HG02970 (cell line): Measurements from ENCODE around the gene NAV2.

ENCODE experiments used
- ATAC-seq: cut with Tn5 transposase; IDR thresholded peaks from one replicate; pipeline ENCODE4 v1.9.1; 2021; ENCODE audit warnings: mild to moderate bottlenecking, moderate library complexity, moderate number of reproducible peaks; ENCODE audit not compliant: unreplicated experiment, low FRiP score

The NAV2 gene

GRCh38 chr11:19739872-19740271 lies 27.2 kb downstream of the NAV2 start:
- ATAC-seq: no peak

DNA sequence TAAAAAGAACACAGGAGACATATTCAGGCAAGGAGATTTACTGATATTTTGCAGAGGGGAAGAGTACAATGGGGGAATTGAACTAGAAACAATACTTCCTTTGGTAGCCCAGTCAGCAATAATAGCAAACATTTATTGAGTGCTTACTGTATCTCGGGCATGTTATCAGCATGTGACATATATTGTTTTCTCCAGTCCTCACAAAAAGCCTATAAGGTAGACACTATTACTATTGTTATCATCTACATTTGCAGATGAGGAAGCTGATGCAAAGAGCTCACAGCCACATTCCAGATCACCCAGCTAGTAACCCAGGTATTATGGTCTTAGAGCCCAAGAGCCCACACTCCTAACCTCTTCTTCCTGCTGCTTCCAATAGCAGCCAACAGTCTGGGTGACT lies 27.9 kb downstream of the NAV2 start:
- no peak for ATAC-seq

GRCh38 chr11:19742588-19743292 lies 30.1 kb downstream of the NAV2 start:
- peak; percentile 55 for ATAC-seq

GRCh38 chr11:19743622-19744021 lies 31.0 kb downstream of the NAV2 start:
- no peak for ATAC-seq

DNA sequence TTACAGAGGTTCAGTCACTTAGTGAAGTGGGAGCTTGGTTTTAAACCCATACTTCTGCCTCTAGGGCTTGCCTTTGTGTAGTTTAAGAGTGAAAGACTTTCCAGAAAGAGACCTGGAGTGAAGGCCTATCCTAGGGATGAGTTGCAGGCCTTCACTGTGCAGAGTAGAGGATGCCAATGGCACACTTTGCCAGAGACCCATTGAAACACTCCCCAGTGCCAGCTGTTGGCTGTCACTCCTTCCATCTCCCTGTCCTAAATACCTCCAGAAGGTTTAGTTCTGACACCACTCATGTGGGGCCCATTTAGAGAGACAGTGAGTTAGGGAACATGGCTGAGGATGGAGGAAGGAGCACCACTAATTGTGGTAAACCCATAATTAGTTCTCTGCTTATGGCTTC lies 31.5 kb downstream of the NAV2 start:
- ATAC-seq: no peak

DNA sequence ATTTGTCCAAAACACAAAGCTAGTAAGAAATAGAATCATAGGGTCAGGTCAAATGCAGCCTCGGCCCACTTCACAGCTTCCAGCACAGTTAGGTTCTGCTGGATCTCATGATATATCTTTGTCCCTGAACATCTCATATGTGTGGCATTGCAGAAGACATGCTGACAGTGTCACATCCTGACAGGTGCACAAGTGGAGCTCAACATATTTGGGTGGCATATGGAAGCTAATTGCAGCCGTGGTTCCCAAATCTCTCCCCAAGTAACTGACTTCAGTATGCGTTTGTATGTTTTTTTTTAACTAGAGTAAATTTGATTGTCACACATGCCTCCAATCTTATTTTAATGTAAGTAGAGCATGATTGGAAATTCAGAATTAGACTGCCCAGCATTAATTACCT lies 33.4 kb downstream of the NAV2 start:
- no peak for ATAC-seq

DNA sequence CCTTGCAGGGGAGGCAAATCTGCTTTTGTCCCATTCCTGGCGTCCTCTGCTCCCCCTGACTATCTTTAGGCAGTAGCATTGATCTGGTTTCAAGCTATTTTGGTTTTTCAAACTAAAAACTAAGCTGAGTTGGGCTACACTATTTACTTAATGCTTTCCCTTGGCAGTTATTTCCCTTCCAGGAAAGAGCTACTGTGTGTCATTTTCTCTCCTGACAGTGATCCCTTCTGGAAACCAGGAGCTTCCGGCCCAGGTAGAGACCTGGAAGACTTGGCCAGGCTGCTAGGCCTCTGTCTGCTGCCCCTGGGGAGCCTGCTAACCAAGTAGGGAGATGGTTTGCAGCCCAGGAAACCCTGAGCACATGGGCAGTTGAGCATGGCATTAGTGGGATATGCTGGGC lies 35.0 kb downstream of the NAV2 start:
- no peak for ATAC-seq

DNA sequence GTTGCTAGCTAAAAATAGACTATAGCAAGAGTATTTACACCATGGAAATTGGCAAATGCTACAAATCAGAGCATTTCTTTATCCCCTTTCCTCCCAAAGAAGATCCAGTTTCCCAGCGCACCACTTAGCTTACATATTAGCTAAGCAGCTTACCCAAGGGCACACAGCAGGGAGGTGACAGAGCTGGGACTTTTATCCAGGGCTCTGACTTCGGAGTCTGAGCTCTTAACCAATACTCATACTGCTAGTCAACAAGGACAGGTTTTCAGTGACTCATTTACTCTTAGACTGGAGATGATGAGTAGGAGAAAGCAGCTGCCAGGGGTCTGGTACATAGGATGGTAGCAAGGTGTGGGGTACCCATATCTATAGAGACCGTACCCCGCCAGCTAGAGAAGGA lies 38.4 kb downstream of the NAV2 start:
- no peak for ATAC-seq

- no peak for ATAC-seq
These were observed 40.9 kb downstream of the NAV2 start for GRCh38 chr11:19753451-19754106.

GRCh38 chr11:19756675-19757475 lies 44.2 kb downstream of the NAV2 start:
- no peak for ATAC-seq

DNA sequence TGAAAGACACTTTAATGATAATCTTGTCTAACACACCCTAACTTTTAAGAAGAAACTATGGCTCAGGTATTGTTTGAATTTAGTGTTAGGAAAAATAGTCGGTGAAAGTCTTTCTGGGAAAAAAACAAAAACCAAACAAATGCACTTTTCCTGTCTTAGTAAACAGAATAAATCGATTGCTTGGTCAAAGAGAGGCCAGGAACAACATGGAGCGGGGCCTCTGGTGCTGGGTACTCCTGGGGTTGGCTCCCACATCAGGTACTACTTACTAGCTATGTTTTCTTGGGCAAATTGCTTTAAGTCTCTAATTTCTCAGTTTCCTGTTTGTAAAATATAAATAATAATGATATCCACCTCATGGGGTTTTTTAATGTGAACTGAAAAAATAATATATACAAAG lies 46.8 kb downstream of the NAV2 start:
- no peak for ATAC-seq

GRCh38 chr11:19762266-19762665 lies 49.6 kb downstream of the NAV2 start:
- ATAC-seq: no peak

- ATAC-seq: no peak
These were observed 50.7 kb downstream of the NAV2 start for GRCh38 chr11:19763330-19763729.

- ATAC-seq: no peak
These were observed 53.6 kb downstream of the NAV2 start for GRCh38 chr11:19766206-19766605.

DNA sequence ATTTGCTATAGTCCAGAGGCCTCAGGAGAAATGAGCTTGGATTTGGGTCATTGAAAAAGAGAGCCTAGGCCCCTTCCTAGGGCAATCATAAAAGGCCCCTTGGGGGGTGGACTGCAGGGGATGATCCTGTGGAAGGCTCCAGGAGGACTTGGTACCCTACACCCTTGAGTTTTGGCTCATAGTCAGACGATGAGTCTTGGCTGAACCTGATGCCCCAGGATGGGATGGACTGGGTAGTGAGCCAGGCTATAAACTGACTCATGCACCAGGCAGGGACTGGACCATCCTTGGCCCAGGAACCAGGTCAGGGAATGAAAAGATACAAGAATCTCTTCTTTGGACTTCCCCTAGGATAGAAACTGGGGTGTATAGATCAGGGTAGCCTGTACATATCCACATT lies 54.2 kb downstream of the NAV2 start:
- no peak for ATAC-seq

DNA sequence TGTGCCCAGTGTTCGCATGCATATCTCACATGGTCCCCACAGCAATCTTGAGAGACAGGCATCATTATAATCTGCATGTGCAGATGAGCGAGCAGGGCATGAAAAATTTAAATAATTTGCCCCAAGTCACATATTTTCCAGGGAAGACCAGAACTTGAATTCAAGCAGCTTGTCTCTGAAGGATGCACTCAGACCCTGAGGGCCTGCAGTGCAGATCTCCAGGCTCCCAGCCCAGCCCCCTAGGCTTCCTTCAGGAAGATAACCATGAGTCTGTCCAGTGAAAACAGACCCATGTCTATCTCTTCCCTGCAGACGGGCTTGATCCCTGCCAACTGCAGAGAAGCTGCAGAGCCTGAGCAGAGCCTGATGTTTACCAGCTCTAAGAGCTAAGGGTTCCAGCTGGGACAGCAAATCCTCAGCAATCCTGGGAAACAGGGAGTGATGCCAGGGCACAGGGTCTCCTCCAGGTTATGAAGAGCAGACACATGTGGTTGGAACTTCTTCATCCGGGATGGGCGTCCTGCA lies 55.1 kb downstream of the NAV2 start:
- ATAC-seq: no peak

- ATAC-seq: no peak
These were observed 55.6 kb downstream of the NAV2 start for GRCh38 chr11:19768197-19768596.

GRCh38 chr11:19768815-19769214 lies 56.2 kb downstream of the NAV2 start:
- ATAC-seq: no peak

DNA sequence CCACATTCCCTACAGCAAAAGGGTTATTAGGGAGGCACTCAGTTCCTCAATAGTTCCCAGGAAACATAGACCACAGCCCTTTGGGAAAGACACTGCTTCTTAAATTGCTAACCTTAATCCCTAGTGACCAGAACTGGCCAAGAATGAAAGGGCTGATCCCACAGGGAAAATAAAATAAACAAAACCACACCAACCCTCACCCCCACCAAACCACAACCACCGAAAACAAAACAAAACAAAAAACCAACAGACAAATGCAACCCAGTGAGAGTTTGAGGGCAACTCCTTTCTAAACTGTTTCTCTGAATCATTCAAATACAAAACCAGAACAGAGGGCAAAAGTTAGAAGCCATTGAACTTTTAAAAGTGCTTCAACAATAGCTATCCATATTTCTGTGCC lies 57.2 kb downstream of the NAV2 start:
- no peak for ATAC-seq

DNA sequence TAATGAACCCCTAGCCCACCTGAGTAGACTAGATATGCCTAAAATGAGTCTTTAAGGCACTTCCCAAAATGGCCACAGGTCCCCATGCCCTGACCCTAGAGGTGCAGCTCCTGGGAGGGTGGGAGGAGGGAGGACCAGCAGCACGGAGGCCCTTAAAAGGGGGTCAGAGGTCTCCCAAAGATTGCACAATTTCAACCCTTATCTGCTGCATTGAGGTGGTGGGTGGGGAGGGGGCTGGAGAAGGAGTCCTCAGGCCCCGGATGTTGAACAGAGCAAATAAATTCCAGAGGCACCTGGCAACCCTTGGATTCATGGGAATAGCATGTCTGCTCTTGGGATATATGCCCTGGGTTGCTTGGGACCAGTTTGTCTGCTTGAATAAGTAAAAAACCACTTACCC lies 57.6 kb downstream of the NAV2 start:
- no peak for ATAC-seq

GRCh38 chr11:19771463-19771862 lies 58.8 kb downstream of the NAV2 start:
- no peak for ATAC-seq
